ENCODE data around the gene RTP2. TPM values are rescaled to one million over a fixed set of nuclear protein-coding genes. Genes with fewer than 3 reads are reported as not detected.

RTP2 gene
- total and polyA plus RNA-seq, 10 of the 15 experiments (the other 5 are each of a cell fraction or from before 2014, with no cell fraction given): not detected

DNA sequence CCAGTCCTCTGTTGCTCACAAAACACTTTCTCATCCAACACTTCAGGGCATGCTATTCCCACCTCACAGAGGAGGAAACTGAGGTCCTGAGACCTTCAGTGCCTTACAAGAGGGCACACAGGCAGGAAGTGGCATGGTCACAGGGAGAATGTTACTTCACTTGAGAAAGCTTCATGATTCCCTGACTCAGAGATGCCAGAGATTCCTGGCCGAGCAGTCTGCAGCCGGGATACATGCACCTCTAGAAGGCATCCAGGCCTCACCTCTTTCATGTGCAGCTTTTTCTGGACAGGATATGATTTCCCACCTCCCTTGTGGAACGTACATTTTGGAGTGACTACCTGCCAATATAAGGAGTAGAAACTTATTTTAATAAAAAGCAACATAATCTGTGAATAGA is 29.3 kb downstream of the RTP2 start:
- intact Hi-C loops (cut with micrococcal nuclease; ENCODE audit: unreplicated experiment): no loop called here
- no peak overlapping the region for H3K9ac ChIP-seq (ENCODE audit: control insufficient read depth, insufficient read depth, low read length)
- ChIA-PET CTCF (interaction anchor here (1.1 to 20.7 kb wide), 3 partner anchors 11 to 455 kb away, joined by 3 to 519 read pairs (median 3); no protein-coding TSS in a partner anchor), POLR2A (no interaction called here), RAD21 (ENCODE audit: unreplicated experiment) (no interaction called here), SMC1A (ENCODE audit: uncharacterized antibody, unreplicated experiment) (no interaction called here)
- ATAC-seq (no peak), DNase-seq (ENCODE audit: low read depth, low spot score) (no peak), FAIRE-seq (no peak)
- no peaks in the 10 kb centered on the region for H3K79me2 ChIP-seq (ENCODE audit: control insufficient read depth, insufficient read depth, low read length)
- H3K9me3 ChIP-seq (replicated peaks; ENCODE audit: control insufficient read depth, insufficient read depth, low read length): no peaks in the 10 kb centered on the region
- TF ChIP-seq BACH1 (IDR thresholded peaks at IDR 0.05; ENCODE audit: borderline replicate concordance) (no peak), MYC (IDR thresholded peaks at IDR 0.05; ENCODE audit: insufficient read depth, insufficient read length, insufficient replicate concordance, low read length, severe bottlenecking) (no peak)
- TF ChIP-seq, protein P1, sequence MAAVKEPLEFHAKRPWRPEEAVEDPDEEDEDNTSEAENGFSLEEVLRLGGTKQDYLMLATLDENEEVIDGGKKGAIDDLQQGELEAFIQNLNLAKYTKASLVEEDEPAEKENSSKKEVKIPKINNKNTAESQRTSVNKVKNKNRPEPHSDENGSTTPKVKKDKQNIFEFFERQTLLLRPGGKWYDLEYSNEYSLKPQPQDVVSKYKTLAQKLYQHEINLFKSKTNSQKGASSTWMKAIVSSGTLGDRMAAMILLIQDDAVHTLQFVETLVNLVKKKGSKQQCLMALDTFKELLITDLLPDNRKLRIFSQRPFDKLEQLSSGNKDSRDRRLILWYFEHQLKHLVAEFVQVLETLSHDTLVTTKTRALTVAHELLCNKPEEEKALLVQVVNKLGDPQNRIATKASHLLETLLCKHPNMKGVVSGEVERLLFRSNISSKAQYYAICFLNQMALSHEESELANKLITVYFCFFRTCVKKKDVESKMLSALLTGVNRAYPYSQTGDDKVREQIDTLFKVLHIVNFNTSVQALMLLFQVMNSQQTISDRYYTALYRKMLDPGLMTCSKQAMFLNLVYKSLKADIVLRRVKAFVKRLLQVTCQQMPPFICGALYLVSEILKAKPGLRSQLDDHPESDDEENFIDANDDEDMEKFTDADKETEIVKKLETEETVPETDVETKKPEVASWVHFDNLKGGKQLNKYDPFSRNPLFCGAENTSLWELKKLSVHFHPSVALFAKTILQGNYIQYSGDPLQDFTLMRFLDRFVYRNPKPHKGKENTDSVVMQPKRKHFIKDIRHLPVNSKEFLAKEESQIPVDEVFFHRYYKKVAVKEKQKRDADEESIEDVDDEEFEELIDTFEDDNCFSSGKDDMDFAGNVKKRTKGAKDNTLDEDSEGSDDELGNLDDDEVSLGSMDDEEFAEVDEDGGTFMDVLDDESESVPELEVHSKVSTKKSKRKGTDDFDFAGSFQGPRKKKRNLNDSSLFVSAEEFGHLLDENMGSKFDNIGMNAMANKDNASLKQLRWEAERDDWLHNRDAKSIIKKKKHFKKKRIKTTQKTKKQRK (IDR thresholded peaks at IDR 0.05; ENCODE audit: low read depth, low read length): no peak
- TF ChIP-seq, protein P2, sequence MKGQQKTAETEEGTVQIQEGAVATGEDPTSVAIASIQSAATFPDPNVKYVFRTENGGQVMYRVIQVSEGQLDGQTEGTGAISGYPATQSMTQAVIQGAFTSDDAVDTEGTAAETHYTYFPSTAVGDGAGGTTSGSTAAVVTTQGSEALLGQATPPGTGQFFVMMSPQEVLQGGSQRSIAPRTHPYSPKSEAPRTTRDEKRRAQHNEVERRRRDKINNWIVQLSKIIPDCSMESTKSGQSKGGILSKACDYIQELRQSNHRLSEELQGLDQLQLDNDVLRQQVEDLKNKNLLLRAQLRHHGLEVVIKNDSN (IDR thresholded peaks at IDR 0.05; ENCODE audit: borderline replicate concordance, extremely low read length, insufficient read depth, low read depth, low read length): no peak
- TF ChIP-seq, protein P3, sequence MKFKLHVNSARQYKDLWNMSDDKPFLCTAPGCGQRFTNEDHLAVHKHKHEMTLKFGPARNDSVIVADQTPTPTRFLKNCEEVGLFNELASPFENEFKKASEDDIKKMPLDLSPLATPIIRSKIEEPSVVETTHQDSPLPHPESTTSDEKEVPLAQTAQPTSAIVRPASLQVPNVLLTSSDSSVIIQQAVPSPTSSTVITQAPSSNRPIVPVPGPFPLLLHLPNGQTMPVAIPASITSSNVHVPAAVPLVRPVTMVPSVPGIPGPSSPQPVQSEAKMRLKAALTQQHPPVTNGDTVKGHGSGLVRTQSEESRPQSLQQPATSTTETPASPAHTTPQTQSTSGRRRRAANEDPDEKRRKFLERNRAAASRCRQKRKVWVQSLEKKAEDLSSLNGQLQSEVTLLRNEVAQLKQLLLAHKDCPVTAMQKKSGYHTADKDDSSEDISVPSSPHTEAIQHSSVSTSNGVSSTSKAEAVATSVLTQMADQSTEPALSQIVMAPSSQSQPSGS (IDR thresholded peaks at IDR 0.05; ENCODE audit: low read length): no peak
- no peak overlapping the region for H3K4me2 ChIP-seq (ENCODE audit: control insufficient read depth, insufficient read depth)
- H4K20me1 ChIP-seq (ENCODE audit: control insufficient read depth, insufficient read depth): no peaks in the 10 kb centered on the region
- H3K27me3 ChIP-seq (replicated peaks in 1 of 2; ENCODE audit: control insufficient read depth in 2 of 2, insufficient read depth in 2 of 2, low read length in 1 of 2): peaks cover 0 to 4% of the 10 kb centered on the region in 2 experiments; a peak in 2 of 4 replicates
- in situ Hi-C loops (cut with MboI): no loop called here
- H2AFZ ChIP-seq (ENCODE audit: control insufficient read depth, low read depth, low read length): no peak overlapping the region
- no TSS peak for BruUV-seq (replicated peaks)
- H3K4me3 ChIP-seq: no peak overlapping the region
- H3K36me3 ChIP-seq (ENCODE audit: control insufficient read depth in 2 of 2, insufficient read depth in 2 of 2, low read length in 1 of 2): no peaks in the 10 kb centered on the region
- no peak overlapping the region for H3K27ac ChIP-seq (ENCODE audit: control insufficient read depth, insufficient read depth)
- WGBS (ENCODE audit: insufficient coverage, insufficient replicate concordance, low lambda C conversion rate, missing lambda C conversion rate): 0% methylated on average over 3 of the region's 3 CpGs
- H3K4me1 ChIP-seq (ENCODE audit: control insufficient read depth, insufficient read depth, low read length): no peaks in the 10 kb centered on the region

Measured in GM12878 (cell line).